Hepatocyte (in vitro differentiated cells): ENCODE measurements around the gene POU4F3.

Source experiments
- EZH2 ChIP-seq: fragments of 200-600 bp; sonication (generic); IDR thresholded peaks from 2 replicates; pipeline ENCODE4 v1.6.1; 2016; ENCODE audit warnings: antibody characterized with exemption, mild to moderate bottlenecking, borderline replicate concordance
- EZH2phosphoT487 ChIP-seq: fragments of 200-600 bp; sonication (generic); IDR thresholded peaks from one replicate; pipeline ENCODE4 v1.6.1; 2018; ENCODE audit warnings: antibody characterized with exemption, mild to moderate bottlenecking, low read depth, moderate library complexity; ENCODE audit not compliant: unreplicated experiment, severe bottlenecking
- TF ChIP-seq, protein P1 (sequence below): fragments of 200-600 bp; sonication (generic); IDR thresholded peaks from 2 replicates; pipeline ENCODE4 v1.5.1; 2016; ENCODE audit warnings: antibody characterized with exemption, mild to moderate bottlenecking; ENCODE audit not compliant: poor library complexity

DNA sequence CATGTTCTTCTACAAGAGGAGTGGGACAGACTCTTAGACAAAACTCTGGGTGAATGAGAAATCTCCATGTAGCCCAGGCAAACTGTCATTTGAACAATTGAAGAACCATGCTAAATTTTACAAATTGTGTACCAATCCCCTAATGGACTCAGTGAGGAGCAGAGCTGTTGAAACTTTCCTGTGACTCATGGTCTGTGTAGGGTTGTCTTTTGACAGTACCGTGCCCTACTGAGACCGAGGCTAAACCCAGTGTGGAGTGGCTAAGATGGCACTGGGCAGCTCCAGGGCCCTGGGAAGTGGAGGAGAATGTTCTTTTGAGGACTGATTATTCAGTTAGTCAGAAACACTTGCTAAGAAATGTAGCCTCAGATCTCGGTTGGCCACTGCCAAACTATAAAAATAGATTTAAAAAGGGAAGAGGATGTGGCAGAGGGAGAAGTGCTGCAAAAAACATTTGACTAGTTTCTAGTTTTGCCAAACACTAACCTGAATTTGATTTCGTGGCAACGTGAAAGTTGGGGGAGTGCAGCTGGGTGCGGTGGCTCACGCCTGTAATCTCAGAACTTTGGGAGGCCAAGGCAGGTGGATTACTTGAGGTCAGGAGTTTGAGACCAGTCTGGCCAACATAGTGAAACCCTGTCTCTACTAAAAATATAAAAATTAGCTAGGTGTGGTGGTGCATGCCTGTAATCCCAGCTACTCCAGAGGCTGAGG, 24.7 kb downstream of the POU4F3 start:
- TF ChIP-seq, protein P1, sequence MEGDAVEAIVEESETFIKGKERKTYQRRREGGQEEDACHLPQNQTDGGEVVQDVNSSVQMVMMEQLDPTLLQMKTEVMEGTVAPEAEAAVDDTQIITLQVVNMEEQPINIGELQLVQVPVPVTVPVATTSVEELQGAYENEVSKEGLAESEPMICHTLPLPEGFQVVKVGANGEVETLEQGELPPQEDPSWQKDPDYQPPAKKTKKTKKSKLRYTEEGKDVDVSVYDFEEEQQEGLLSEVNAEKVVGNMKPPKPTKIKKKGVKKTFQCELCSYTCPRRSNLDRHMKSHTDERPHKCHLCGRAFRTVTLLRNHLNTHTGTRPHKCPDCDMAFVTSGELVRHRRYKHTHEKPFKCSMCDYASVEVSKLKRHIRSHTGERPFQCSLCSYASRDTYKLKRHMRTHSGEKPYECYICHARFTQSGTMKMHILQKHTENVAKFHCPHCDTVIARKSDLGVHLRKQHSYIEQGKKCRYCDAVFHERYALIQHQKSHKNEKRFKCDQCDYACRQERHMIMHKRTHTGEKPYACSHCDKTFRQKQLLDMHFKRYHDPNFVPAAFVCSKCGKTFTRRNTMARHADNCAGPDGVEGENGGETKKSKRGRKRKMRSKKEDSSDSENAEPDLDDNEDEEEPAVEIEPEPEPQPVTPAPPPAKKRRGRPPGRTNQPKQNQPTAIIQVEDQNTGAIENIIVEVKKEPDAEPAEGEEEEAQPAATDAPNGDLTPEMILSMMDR: no peak
- TF ChIP-seq EZH2 (no peak), EZH2phosphoT487 (no peak)
